HG03521 (cell line): Measurements from ENCODE around the gene AP4E1.
"Not testable (repeated sequence)": the region's sequence is repeated elsewhere in the genome, so short reads cannot be mapped to it uniquely, and the experiment has no call there.

Source experiments
- ATAC-seq: cut with Tn5 transposase; IDR thresholded peaks from one replicate; pipeline ENCODE4 v1.9.1; 2021; ENCODE audit warnings: mild to moderate bottlenecking, moderate library complexity; ENCODE audit not compliant: unreplicated experiment

Gene AP4E1

DNA sequence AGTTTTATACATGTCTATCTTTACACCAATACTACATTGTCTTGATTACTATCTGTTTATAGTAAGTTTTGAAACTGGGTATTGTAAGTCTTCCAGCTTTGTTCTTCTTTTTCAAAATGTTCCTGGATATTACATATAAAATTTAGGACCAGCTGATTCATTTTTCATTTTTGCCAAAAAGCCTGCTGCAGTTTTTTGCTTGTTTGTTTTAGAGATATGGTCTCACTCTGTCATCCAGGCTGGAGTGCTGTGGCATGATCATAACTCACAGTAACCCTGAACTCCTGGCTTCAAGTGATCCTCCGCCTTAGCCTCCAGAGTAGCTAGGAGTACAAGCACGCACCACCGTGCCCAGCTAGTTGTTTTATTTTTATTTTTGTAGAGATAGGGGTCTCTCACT, 20.4 kb upstream of the AP4E1 start:
- ATAC-seq, result no peak

DNA sequence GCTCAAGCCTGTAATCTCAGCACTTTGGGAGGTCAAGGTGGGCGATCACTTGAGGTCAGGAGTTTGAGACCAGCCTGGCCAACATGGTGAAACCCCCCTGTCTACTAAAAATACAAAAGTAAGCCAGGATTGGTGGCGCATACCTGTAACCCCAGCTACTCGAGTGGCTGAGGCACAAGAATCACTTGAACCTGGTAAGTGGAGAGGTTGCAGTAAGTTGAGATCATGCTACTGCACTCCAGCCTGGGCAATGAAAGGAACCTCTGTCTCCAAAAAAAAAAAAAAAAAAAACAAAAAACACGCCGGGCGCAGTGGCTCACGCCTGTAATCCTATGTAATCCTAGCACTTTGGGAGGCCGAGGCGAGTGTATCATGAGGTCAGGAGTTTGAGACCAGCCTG, 18.9 kb upstream of the AP4E1 start:
- ATAC-seq, result no peak

DNA sequence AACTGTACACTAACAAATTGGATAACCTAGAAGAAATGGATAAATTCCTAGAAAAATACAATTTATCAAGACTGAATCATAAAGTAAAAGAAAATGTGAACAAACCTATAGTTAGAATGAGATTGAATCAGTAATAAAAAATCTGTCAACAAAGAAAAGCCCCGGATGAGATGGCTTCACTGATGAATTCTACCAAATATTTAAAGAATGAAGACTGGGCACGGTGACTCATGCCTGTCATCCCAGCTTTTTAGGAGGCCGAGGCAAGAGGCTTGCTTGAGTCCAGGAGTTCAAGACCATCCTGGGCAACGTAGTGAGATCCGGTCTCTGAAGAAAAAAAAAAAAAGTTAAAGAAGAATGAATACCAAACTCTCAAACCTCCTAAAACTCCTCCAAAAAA, 17.7 kb upstream of the AP4E1 start:
- no peak for ATAC-seq

DNA sequence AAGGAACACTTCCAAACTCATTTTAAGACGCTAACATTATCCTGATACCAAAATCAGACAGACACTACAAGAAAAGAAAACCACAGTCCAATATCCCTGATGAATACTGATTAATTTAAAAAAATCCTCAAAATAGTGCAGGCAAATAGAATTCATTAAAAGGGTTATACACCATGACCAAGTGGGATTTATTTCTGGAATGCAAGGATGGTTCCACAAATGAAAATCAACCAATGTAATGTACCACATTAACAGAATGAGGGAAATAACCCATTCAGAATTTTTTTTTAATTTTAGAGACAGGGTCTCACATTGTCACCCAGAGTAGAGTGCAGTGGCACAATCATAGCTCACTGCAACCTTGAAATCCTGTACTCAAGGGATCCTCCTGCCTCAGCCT, 17.3 kb upstream of the AP4E1 start:
- no peak for ATAC-seq

DNA sequence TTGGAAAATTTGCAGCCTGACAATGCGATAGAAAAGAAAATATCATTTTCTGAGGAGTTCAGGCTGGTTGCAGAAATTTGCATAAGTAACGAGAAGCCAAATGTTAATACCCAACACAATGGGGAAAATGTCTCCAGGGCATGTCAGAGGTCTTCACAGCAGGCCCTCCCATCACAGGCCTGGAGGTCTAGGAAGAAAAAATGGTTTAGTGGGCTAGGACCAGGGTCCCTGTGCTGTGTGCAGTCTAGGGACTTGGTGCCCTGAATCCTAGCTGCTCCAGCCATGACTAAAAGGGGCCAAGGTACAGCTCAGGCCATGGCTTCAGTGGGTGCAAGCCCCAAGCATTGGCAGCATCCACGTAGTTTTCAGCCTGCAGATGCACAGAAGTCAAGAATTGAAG, 14.5 kb upstream of the AP4E1 start:
- no peak for ATAC-seq

DNA sequence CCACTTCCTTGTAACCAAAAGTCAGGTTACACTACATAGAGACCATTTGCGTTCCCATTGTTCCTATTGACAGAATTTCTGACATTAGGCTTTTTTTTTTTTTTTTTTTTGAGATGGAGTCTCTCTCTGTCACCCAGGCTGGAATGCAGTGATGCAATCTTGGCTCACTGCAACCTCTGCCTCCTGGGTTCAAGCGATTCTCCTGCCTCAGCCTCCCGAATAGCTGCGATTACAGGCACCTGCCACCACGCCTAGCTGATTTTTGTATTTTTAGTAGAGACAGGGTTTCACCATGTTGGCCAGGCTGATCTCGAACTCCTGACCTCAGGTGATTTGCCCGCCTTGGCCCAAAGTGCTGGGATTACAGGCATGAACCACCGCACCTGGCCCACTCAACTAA, 7.1 kb upstream of the AP4E1 start:
- ATAC-seq, result not testable (repeated sequence)

DNA sequence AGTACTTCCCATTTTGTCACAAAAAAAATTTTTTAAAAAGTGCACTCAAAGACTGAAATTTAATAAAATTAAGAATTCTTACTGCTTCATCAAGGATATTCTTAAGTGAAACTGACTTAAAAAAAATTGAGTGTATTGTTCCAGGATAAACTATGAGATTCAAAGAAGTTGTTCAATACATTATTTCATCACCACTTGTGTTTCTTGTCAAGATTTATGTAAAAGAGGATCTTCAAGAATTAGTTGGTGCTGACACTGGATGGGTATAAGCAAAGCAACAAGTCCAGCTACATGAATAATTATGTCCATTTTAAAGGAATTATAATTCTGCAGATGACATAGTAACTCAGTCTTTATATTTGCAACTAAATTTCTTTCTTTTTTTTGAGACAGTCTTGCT, 4.3 kb upstream of the AP4E1 start:
- ATAC-seq, result no peak

DNA sequence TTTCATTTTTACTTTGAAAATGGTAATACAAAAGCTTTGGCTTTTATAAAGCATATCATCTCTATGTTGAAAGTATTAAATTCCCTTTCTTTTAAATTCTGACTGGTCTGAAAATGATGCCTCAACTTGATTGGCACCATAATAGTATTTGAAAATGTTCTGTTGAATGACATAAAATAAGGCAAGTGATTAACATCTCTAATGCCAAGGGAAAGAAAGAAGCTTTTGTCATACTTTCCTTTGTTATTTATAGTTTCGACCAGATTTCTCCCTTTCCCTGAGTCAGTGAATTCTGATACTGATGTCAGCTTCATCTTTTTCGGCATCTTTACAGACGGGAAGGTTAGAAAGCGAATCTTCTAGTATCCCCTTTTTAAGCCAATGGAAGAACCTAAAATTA, 3.4 kb upstream of the AP4E1 start:
- no peak for ATAC-seq

DNA sequence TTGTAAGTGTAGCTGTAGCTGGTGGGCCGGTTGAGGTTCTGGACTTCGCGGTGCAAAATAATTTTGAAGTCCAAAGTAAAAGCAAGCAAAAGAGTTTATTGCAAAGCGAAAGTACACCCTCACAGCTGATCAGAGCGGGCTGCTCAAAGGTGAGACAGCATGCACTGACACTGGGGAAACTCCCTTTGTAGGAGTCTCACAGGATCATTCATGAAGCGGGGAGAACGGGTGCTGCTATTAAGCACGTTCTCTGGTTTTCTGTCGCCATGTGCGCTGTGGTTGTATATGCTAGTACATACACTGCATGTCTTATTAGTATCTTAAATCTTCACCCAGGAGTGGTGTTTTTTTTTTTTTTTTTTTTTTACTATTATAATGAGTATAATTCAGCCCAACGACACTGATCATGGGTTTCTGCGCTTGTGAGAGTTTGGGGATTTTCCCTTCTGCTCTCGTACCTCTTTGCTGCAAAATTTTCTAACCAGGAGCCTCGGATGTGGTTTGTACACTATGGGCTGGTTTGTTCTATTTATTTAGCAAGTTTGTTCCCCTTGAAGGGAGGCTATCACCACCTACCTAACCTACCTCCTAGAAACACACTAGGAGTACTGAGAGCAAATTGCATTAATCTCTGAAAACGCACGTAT, 1.4 kb upstream of the AP4E1 start:
- ATAC-seq, result peak; percentile 45

DNA sequence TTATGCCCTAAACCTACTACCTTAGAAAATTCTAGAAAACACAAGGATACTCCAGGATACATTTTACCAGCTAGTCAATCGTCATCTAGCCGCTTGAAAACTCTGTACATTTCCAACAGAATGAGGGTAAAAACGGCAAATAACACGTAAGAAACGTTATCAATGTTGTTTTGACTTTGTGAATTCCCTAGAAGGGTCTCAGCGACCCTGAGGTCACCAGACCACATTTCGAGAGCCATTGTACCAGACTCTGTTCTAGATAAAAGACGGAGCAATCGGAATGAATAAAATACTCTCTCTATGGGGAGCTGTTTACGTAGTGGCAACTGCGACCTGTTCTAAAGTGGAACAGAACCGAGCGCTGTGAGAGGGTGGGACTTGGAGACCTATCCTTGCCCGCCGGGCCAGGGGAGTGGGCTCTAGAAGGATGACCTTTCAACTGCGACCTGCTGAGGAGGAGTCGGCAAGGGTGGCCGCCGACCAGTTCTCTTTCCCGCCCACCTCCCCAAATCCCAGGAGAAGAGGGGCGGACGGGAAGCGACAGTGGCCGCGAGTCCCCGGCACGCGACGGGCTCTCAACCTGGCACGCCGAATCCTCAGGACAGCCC, 778 bp upstream of the AP4E1 start:
- peak; percentile 24 for ATAC-seq

DNA sequence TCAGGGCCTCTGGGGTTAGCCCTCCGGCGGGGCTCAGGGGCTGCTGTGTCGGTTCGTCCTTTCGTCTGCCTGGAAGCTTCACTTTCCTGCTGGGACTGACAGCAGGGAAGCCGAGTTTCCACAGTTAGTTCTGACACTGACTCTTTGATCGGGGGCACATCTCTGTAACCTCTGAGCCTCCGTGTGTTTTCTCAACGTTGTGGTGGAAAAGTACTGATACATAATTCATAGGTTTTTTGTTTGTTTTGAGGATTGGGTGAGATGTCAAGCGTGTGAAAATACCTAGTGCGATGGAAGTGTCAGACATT, 481 bp downstream of the AP4E1 start:
- ATAC-seq, result peak; percentile 0

DNA sequence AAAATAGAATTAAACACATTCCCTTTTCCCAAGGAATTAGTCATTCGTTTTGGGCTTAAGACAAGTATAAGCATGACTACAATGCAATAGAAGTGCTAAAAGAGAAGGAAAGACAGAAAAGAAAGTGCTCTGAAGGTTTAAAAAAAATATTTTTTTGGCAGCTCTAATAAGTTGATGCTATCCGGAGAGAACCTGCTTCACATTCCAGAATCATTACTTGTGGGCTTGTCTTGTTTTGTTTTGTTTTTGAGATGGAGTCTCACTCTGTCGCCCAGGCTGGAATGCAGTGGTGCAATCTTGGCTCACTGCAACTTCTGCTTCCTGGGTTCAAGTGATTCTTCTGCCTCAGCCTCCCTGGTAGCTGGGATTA, 1.9 kb downstream of the AP4E1 start:
- not testable (repeated sequence) for ATAC-seq

DNA sequence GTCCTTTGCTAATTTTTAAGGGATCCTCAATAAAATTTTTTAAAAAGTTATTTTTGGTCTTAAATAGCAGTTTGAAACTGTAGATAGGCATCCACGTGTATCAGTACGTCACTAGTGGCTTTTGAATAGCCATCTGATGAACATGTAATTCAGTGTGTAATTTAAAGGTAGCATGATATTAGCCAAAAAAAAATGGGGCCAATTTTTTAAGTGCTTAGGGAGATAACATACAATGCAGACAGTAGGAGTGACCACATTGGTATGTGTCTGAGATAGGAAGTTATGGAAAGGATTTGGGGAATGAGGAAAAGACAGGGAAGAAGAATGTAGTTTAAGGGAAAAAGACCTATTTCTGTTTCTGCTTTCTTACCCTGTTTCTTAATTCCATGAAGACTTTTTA, 2.5 kb downstream of the AP4E1 start:
- ATAC-seq, result no peak

DNA sequence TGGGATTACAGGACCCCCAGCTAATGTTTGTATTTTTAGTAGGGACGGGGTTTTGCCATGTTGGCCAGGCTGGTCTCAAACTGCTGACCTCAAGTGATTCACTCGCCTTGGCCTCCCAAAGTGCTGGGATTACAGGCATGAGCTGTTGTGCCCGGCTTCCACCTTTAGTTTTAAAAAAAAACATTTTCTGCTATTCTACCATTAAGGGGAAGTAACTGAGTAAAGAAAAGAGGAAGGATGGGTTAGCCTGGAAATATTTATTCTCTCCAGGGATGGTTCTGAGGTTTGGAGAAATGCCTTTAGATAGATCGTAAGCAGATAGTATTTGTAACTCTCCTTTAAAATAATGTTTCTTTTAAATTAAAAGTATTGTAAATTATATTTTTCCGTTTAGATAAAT, 3.1 kb downstream of the AP4E1 start:
- ATAC-seq, result no peak

DNA sequence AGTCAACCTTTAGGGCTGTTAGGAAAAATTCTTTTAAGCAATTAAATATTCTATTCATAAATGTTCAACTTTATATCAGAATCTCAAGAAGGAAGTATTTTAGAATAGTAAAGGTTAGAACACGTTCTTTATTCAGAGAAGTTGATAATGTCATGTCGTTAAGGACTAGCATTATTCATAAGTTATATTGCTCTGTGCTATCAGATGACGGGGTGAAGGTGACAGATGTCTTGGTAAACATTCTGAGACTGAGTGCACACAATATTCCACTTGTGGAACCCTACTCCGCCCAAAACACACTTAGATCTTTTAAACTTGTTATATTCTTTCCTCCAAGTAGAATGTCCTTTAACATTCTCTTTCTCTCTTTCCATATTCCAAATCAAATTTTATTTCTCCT, 7.9 kb downstream of the AP4E1 start:
- ATAC-seq, result no peak

DNA sequence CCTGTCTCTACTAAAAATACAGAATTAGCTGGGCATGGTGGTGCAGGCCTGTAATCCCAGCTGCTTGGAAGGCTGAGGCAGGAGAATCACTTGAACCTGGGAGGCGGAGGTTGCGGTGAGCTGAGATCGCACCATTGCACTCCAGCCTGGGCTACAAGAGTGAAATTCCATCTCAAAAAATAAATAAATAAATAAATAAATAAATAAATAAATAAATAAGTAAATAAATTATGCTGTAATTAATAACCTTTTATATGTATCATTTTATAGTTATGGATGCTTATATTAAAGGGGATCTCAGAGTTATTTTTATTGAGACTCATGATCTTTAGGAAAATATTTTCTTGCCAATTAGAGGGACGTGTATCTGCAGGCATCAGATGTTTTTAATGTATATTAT, 10.9 kb downstream of the AP4E1 start:
- not testable (repeated sequence) for ATAC-seq

DNA sequence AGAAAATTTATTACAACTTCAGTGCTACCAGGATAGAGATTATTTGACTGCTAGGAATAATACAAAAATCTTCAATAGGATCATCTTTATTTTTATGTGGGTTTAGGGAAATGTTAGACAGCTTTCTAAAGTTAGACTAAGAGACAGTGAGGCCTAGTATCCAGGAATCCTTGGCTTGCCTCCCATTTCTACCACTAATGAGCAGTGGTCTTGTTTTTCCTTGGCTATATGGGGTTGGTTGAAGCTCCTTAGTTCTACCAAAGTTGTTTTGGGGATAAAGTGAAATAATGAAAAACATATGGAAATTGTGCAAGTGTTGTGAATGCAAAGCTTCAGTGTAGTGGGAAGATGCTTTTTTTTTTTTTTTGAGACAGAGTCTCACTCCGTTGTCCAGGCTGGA, 16.8 kb downstream of the AP4E1 start:
- ATAC-seq, result no peak

DNA sequence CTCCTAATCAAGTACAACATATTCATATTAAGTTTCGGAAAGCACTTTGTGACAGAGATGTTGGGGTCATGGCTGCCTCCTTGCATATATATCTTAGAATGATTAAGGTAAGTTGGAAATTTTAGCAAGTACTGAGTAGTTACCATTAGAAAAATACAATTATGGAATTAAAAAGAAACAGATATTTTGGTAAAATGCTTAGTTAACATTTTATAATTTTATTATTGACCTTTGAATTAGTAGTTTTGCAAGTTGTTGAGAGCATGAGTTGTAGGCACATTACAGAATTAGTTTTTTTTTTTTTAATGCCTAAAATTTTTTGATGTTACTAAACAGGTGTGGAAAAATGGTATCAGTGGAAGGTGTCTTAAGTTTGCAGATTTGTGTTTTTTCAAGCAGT, 20.6 kb downstream of the AP4E1 start:
- ATAC-seq, result no peak

DNA sequence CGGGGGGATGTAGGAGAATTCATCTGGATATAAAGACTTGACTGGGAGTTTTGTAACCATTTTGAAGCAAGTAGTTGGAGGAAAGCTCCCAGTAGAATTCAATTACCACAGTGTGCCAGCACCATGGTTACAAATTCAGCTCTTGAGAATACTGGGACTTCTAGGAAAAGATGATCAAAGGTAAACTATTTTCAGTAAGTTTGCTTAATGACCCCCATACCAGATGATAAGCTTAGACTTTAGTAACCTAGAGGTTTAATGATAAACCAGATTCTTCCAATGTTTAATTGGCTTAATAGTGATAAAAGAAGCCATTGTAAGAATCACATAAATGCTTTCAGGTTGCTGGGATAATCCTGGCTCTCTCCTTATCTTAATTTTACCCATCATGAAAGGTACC, 22.3 kb downstream of the AP4E1 start:
- ATAC-seq, result no peak

DNA sequence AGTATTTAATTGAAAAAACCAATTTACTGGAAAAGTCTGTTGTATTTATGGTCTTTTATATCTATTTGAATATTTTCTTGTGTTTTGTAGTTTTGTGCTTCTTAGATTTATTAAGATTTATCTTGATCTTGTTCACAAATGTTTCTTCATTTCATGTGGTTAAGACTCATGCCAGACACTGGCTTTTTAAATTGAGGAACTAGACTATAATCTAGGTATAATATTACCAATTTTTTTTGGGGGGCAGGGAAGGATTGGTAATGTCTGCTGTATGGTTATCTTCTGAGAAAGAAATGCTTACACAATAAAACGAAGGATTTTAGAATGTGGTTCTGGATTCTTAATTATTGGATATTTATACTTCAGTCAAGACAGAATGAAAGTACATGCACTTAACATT, 24.9 kb downstream of the AP4E1 start:
- ATAC-seq, result no peak

DNA sequence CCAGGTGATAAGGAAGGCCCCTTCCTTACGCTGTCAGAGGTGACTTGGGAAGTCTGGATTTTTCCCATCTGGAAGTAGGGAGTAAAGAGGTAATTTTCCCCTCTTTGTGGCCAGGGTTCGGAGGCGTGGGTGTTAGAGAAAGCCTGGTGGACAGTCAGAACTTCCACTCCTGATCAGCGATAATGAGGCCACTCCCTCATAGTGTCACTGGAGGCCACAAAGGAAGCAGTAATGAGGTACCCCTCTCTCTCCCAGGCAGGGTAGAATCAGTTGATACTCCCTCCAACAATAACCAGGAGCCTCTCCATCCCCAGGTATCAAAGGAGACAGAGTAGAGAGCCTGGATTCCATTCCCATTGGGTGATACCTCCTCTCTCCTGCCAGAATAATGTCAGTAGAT, 30.0 kb downstream of the AP4E1 start:
- ATAC-seq, result no peak

DNA sequence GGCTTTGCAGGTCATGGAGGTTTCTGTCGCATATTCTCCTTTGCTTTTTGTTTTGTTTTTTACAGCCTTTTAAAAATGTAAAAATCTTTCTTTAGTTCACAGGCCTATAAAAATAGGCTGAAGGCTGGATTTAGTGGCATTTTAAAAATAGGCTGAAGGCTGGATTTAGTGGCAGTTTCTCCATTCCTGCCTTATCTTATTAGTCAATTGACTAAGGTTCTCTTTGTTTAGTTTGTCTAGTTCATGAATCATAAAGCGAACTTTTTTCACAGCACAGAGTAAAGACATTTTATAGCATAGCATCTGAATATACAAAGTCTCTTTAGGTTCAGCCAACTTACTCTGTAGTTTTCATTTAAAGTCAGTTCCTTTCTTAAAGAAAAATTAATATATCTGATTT, 31.4 kb downstream of the AP4E1 start:
- ATAC-seq, result no peak

DNA sequence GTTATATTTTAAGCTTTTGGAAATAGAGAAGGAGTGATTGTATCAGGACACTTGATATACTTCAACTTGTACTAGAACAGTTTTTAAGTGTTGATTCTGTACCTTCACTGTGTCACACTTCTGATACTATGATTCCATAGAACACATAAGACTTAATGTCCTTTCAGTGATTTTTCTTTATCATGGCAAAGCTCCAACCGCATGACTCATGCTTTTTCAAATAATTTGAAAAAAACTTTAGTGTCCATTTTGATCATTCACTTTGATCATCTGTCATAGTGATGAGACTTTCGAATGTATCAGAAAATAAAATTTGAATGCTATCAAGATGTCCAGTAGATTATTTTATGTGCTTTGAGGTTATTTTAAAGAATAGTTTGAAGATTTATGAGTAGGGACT, 32.0 kb downstream of the AP4E1 start:
- no peak for ATAC-seq
